Skin of body (tissue), 2 donors: ENCODE results near the gene LGALS9. TPM values are rescaled to one million over a fixed set of nuclear protein-coding genes. Genes with fewer than 3 reads are reported as not detected.
"Not testable (repeated sequence)": the region's sequence is repeated elsewhere in the genome, so short reads cannot be mapped to it uniquely, and the experiment has no call there.

Experiments used
- DNase-seq: peaks from one replicate; lab custom pipeline; 2025; lab: John Stamatoyannopoulos, UW
- total RNA-seq: library from RNA; depleted of rRNA; stranded (reverse); fragments of >200 nt; gene quantifications from one replicate; pipeline ENCODE4 v1.2.3, GENCODE V29; 2014

Gene LGALS9
- total RNA-seq, 1 donor from 2014 or later = 4.8 TPM

DNA sequence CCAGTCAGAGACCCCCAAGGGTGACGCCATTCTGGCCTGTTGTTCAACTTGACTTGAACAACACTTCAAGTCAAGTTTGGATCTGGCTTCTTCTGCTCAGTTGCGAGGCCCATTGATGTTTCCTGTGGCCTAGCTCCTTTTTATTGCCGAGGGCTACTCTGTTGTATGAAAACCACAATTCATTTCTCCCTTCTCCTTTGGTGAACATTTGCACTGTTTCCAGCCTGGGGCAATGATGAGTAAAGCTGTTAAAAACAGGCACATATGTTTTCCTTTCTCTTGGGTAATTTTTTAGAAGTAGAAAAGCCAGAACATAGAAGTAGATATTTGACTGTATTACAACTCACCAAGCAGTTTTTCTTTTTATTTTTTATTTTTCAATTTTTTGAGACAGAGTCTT, 1.7 kb upstream of the LGALS9 start:
- not testable (repeated sequence) for DNase-seq

DNA sequence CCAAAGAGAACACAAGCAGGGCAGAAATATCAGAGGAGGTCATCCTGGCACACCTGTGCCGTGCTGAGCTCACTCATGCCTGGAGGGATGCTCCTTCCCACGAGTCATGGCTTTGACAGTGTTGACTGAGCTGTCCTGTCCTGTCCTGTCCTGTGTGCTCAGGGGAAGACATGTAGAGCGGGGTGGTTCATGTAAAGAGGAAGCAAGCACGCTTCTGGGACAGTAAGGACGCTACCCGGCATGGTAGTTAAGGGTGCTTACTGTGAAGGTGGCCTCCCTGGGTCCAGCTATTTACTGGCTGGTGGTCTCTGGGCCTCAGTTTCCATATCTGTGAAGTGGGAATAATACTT, 398 bp downstream of the LGALS9 start:
- no peak for DNase-seq

DNA sequence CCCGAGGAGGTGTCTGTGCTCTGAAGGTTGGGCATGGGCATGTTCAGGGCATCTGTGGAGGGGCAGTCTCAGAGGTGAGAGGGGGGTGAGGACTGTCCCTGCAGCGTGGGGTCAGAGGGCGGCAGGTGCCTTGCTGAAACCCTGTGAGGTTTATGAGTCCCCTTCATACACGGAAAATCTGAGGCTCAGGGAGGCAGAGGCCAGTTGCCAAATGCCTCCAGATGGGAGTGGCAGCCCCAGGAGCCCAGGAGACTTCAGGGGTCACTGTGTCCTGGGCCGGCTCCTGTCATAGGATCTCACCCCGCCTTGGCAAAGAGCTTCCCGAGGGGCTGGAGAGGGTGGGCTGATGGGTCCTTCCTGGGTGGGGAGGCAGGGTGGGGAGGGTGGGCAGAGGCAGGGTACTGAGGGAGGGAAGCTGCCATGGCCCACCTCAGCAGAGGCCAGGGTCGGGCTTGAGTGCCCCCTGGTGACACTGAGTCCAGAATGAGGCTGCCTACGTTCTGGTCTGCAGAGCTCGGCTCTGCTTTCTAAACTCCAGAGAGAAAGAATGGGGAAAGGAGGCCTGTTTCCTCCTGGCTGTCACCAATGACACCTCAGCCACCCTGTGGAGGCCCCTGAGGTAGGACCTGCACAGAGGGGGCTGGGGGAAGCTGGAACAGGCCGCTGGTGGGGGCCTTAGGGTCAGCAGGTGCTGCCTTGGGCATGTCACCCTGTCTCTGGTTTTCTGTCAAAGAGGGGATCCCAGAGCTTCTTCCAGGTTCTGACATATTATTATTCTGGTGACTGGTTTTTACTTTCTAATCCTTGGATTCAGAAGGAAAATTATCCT, 1.1 kb downstream of the LGALS9 start:
- DNase-seq = no peak

DNA sequence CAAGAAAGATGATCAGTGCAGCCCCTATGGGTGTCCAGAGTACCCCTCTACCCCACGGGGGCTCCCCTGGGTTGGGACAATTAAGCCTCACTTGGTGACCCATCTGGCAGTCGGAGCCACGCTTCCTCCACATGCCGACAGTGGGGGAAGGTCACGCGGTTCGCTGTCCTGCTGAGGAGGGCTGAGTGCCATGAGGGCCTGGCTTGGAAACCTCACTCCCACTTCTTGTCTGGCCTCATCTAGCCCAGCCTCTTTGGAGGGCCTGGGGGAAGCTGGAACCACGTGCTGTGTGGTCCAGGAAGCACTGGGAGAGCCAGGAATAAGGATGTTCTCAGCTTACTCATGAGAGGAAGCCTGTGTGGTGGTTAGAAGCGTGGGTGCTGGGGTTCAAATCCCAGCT, 1.8 kb downstream of the LGALS9 start:
- DNase-seq = peak; percentile 16

DNA sequence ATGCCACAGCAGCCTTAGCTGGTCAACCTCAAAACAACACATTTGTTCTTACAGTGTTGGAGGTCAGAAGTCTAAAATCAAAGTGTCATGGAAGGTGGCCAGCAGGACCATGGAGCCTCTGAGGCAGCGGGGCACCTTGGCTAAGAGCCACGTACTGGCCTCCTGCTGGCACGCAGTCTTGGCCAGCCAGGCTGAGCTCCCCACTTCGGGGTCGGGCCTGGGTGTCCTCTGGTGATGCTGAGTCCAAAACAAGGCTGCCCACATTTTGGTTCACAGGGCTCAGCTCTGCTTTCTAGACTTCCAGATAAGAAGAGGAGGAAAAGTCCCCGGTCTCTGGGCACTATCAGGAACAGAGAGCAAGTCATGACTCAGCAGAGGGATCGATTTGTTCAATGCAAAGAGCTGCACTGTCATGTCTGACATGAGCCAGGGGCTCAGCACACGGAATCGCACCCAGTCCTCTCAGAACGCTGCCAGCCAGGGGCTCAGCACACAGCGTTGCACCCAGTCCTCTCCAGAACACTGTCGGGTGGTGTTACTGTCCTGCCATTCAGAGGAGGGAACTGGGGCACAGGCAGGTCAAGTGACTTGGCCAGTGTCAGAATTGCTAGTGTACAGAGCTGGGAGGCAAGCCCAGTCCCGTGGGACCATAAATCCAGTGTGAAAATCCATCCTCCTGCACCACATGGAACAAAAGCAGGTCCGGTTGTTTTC, 2.5 kb downstream of the LGALS9 start:
- no peak for DNase-seq

DNA sequence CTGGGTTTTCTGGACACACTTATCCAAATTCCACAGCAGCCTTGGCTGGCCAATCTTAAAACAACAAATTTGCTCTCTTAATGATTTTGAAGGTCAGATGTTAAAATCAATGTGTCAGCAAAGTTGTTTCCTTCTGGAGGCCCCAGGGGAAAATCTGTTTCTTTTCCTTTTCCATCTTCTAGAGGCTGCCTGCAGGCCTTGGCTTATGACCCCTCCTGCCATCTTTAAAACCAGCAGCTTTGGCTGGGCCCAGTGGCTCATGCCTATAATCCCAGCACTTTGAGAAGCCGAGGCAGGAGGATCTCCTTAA, 3.0 kb downstream of the LGALS9 start:
- DNase-seq = no peak

DNA sequence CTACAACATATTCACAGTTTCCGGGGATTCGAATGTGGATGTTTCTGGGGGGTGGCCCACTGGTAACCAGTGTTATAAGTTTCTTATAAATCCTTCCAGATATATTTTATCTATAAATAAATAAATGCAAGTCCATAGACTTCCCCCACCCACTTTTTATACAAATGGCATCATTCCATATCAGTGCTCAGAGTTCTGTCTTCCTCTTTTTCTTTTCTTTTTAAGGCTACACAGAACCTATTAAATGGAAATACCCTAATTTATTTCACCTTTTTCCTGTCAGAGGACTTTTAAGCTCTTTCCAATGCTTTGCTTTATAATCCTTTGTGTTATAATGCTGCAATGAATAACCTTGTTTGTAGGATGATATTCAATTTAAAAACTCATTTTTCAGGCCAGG, 3.8 kb downstream of the LGALS9 start:
- DNase-seq = no peak

DNA sequence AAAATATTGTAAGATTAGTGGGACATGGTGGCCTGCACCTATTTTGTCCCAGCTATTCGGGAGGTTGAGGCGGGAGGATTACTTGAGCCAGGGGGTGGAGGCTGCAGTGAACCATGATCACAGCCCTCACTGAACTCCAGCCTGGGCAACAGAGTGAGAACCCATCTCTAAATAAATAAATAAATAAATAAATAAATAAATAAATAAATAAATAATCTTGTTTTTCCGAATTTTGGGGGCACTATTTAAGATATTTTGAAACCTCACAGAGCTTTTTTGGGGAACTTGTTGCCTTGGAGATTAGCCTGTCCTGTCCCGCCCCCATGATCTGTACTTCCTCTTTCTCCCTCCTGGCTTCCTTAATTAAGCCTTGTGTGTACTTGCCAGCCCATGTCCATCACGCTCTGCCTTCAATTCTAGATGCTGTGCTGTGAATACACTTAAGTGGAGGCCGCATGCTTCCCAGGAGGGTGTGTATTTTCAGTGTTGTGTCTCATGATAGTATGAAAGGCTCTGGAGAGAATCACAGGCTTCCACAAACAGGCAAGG, 4.4 kb downstream of the LGALS9 start:
- DNase-seq = no peak

DNA sequence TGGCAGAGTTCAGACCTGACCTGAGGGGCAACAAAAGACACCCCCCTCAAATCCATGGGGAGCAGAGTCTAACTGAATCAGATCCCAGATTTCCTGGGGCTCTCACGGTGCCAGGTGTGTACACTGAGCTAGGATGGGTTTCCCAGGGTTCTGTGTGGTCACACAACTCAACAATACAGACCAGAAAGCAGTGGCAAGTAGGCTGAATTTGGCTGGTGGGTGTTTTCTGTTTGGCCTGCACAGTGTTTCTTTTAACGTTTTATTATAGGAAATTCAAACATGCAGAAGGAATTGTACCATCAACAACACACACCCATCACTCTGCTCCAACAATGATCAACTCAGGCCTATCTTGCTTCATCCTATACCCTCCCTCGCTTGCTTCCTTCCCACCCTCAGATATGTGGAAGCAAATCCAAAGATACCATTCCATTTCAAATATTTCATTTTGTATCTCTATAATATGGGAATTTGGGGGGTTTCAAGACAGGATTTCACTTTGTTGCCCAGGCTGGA, 5.1 kb downstream of the LGALS9 start:
- not testable (repeated sequence) for DNase-seq

DNA sequence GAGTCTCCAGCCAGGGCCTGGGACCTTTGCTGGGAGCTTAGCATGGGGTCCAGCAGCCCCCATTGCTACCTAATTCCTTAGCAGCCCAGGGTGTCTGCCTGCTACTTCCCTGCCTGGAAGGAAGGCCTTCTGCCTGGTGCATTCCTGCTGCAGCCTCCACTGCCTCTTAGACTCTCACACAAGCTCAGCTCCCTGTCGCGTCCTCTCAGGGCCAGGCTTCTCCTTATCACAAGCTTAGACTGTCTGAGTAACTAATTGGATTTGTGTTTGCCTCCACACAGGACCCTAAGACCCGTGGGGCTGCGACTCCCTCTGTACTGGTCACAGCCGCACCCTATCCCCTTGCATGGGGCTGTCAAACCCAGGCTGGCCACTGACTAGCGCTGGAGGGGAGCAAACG, 6.8 kb downstream of the LGALS9 start:
- DNase-seq = not testable (repeated sequence)

DNA sequence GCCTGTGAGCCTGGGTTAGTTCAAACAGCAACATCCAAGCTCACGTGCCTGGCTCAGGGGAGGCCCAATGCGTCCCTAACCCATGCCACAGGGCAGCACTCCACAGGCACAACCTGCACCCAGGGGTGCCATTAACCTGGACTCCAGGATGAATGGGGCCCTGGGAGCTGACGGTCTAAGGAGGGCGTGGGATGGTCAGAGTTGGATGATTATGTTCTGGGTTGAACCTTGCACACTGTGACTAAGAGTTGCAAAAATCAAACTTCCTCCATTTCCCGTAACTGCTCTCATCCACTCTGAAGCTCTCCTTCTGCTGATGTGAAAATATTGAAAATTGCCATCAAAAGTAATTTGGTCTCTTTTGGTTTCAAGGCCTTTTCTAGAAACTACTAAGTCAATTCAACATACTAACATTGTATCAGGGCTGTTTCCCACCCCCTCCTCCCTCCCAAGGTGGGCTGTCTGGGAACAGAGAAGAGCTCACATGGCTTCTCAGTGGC, 7.5 kb downstream of the LGALS9 start:
- DNase-seq = not testable (repeated sequence)

DNA sequence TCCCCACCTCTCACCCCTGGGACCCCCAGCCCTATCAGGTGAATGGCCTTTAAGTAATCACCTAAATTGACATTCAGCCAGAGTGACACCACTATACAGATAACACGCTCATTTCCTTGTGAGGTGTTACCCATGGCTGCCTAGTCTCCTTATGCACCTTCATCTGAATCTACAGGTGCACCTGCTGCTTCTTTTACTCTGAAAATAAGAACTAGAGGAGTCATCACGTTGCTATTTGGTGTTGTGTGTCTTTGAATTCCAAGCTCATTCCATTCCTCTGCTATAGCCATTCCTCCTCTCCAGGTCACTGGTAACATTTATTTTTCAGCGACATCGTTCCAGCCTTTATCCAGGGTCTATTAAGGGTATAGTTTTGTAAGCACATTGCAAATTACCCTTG, 9.8 kb downstream of the LGALS9 start:
- no peak for DNase-seq

DNA sequence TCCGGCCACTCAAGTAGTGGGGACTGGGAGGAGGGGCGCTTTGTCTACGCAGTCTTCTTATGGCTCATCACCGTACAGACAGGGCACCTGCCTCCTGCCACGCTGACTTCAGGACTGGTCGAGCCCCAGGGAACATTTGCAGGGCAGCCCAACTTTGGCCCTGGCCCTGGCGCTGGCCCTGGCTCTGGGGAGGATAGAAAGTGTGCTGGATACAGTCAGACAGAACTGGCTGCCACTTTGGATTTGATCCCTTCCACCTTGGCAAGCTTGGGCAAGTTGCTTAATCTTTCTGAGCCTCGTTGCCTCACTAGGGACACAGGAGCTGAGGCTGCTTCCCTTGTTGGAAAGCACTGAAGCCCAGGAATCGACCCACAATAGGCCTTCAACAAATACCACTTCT, 13.6 kb downstream of the LGALS9 start:
- DNase-seq = no peak

DNA sequence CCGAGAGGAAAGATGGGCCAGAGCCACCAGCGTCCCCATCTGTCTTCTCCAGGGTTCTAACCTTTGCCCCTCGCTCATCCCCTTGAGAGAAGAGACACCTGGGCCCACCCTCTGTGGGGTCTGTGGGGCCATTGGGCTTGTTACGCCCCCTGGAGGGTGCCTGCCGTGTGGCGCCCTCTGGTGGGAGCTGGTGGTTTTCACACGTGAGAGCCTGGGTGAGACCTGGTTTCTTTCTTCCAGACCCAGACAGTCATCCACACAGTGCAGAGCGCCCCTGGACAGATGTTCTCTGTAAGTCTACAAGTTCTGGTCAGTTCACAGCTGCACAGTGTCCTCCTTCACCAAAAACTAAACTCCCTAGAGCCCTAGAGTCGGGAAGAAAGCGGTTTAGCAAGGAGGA, 14.6 kb downstream of the LGALS9 start:
- DNase-seq = not testable (repeated sequence)

DNA sequence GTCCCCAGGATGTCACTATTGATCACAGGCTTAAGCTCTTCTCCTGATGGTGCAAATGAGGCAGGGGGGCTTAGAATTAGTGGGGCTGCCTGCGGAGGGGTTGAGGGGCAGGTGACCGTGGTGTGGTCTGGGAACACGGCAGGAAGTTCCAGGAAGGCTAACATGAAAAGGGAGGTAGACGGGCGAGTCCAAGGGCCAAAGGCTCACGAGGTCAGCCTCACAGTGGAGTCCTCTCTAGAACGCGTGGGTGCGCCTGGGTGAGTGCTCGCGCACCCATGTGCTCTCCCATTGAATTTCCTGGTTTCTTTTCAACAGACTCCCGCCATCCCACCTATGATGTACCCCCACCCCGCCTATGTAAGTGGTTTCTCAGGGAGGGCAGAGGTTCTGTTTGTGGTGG, 15.2 kb downstream of the LGALS9 start:
- DNase-seq = no peak

DNA sequence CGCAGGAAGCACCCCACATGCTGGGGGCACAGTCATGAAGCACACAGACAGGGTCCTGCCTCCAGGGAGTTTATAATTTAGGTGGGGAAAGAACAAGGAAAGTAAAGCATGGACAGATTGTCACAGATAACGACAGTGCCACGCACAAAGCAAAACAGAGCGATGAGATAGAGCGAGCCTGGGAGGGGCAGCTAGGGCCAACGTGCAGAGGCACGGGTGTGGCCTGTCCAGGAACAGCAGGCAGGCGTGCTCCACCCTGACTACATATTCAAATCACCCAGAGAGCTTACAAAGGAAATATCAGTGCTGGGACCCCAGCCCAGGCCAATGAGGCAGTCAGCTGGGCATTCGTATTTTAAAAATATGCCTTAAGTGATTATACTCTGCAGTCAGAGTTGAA, 16.8 kb downstream of the LGALS9 start:
- no peak for DNase-seq

DNA sequence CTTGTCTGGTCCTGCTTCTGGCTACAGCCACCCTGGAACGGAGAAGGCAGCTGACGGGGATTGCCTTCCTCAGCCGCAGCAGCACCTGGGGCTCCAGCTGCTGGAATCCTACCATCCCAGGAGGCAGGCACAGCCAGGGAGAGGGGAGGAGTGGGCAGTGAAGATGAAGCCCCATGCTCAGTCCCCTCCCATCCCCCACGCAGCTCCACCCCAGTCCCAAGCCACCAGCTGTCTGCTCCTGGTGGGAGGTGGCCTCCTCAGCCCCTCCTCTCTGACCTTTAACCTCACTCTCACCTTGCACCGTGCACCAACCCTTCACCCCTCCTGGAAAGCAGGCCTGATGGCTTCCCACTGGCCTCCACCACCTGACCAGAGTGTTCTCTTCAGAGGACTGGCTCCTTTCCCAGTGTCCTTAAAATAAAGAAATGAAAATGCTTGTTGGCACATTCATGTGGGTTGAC, 18.2 kb downstream of the LGALS9 start:
- DNase-seq = not testable (repeated sequence)

DNA sequence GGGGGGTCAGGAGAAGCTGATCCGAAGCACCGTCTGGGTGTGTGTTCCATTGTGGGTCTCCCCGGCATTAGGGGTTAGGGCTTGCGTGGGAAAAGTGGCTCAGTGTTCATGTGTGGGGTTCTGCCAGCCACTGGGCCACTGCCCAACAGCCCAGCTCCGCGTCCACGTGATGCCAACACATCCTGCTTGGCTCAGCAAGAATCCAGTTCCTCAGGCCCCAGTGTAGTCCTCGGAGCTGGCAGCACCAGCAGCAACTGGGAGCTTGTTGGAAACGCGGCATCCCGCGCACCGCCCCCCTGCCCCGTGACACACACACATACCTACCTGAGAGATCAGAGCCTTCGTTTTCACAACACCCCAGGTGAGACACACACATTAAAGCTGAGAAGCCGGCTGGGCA, 18.9 kb downstream of the LGALS9 start:
- DNase-seq = no peak

DNA sequence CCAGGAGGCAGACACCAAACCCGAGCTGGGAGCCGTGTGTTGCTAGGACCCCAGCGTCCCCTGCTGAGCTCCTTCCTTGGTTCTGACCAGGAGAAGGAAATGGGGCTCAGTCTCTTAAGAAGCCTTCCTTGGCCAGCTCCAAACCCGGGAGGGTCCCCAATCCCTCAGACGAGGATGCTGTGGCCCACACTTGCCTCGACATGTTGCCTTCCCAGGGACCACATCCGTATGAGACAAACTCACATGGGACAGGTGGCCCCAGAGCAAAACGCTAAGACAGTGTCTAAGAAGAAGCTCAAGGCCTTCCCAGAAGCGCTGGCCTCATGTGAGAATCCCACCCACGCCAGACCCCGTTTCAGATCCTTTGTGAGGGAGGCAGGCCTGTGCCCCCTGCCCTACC, 19.8 kb downstream of the LGALS9 start:
- no peak for DNase-seq

DNA sequence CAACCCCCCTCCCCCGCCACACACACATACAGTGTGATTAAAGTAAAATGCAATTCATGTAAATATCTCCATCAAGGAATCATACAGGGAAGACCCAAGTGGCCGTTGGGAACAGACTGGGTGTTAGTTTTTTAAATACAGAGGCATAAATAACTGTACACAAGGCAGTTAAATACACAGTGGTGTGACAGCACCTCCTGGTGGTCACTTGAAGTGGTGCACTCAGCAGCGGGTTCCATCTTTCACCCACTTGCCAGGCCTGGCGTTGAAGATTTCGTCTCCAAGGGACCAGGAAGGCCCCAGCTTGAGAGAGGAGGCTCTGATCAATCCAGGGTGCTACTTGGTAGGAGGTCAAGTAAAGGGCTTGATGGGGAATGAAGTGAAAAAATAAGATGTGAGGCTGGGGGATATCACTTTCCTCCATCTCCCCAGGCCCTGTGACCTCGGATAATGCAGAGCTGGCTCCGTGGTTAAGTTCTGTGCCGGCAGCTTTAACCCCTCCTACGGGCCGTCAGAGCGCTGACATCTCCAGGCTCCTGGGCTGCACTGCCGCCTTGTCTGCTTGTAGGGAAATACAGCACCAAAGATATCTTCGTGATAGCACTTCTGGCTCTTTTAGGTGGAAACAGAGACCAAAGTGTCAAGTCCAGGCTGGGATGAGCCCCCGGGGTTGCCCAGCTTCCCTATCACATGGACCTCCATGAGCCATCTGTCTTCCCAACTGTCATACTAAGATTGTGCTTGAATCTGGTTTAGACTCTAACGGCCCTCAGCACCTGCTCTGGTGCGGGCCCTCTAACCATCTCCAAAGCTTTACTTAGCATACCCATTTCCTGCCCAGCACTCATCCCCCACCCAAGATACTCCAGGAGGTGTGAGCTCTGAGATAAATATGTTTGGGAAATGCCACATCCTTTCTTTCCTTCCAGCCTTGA, 20.7 kb downstream of the LGALS9 start:
- no peak for DNase-seq

DNA sequence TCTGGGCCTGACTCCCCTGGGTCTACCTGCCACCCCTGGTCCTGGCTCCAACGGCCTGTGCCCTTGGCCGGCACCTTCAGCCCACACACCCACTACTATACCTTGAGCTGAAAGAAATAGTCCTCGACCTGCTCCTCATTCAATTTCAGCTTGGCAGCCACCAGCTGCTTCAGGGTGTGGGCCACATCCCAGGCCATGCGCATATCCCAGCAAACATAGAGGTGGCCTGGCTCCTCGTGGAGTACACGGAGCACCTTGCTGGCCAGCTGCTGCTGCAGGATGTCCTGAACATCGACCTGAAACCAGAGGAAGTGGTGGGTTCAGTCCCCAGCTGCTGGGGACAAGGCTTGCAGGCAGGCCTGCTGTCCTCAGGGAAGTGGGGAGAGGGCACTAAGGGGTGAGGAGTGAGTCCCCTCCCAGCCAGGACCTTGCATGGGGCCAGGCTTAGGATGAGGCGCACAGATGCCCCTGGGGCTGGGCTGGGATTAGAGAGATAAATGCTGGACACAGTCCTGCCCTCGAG, 22.5 kb downstream of the LGALS9 start:
- not testable (repeated sequence) for DNase-seq
